ENCODE measurements around the gene PRSS12.

Gene PRSS12

DNA sequence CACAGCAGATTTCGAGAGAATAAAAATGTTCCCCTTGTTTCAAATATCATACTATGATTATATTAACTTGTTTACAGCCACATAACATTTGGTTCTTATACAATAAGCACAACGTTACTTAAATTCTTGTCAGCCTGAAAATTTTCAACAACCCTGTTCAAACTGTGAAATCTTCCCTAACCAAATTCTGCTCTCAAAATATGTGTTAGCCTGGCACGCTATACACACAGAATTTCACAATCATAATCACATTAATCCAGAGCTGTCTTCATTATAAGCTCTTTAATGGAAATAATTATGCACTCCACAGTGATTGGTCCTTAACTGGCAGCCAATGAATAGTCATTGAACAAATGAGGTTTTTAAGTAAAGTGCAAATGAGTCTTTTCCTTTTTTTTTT lies 7.3 kb upstream of the PRSS12 start:
- TF ChIP-seq, protein P1, sequence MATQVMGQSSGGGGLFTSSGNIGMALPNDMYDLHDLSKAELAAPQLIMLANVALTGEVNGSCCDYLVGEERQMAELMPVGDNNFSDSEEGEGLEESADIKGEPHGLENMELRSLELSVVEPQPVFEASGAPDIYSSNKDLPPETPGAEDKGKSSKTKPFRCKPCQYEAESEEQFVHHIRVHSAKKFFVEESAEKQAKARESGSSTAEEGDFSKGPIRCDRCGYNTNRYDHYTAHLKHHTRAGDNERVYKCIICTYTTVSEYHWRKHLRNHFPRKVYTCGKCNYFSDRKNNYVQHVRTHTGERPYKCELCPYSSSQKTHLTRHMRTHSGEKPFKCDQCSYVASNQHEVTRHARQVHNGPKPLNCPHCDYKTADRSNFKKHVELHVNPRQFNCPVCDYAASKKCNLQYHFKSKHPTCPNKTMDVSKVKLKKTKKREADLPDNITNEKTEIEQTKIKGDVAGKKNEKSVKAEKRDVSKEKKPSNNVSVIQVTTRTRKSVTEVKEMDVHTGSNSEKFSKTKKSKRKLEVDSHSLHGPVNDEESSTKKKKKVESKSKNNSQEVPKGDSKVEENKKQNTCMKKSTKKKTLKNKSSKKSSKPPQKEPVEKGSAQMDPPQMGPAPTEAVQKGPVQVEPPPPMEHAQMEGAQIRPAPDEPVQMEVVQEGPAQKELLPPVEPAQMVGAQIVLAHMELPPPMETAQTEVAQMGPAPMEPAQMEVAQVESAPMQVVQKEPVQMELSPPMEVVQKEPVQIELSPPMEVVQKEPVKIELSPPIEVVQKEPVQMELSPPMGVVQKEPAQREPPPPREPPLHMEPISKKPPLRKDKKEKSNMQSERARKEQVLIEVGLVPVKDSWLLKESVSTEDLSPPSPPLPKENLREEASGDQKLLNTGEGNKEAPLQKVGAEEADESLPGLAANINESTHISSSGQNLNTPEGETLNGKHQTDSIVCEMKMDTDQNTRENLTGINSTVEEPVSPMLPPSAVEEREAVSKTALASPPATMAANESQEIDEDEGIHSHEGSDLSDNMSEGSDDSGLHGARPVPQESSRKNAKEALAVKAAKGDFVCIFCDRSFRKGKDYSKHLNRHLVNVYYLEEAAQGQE (IDR thresholded peaks at IDR 0.05; ENCODE audit: insufficient replicate concordance, low read depth) = no peak
- TF ChIP-seq GABPA (IDR thresholded peaks at IDR 0.05; ENCODE audit: low read depth) (no peak), SPI1 (IDR thresholded peaks at IDR 0.05; ENCODE audit: borderline replicate concordance, low read depth) (no peak), POLR2AphosphoS5 (IDR thresholded peaks at IDR 0.05; ENCODE audit: low read depth) (no peak)
- TF ChIP-seq, protein P2, sequence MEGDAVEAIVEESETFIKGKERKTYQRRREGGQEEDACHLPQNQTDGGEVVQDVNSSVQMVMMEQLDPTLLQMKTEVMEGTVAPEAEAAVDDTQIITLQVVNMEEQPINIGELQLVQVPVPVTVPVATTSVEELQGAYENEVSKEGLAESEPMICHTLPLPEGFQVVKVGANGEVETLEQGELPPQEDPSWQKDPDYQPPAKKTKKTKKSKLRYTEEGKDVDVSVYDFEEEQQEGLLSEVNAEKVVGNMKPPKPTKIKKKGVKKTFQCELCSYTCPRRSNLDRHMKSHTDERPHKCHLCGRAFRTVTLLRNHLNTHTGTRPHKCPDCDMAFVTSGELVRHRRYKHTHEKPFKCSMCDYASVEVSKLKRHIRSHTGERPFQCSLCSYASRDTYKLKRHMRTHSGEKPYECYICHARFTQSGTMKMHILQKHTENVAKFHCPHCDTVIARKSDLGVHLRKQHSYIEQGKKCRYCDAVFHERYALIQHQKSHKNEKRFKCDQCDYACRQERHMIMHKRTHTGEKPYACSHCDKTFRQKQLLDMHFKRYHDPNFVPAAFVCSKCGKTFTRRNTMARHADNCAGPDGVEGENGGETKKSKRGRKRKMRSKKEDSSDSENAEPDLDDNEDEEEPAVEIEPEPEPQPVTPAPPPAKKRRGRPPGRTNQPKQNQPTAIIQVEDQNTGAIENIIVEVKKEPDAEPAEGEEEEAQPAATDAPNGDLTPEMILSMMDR (IDR thresholded peaks at IDR 0.05; ENCODE audit: insufficient read depth, low read length) = no peak
- Histone ChIP-seq H3K4me3 (replicated peaks; ENCODE audit: insufficient read depth, low read length) (no peak overlapping the region), H3K27me3 (ENCODE audit: insufficient read depth, poor library complexity, severe bottlenecking) (no peaks in the 10 kb centered on the region), H3K27ac (replicated peaks) (no peak overlapping the region)
- DNase-seq (ENCODE audit: low read depth in 1 of 2, low spot score in 1 of 2) = no peak

DNA sequence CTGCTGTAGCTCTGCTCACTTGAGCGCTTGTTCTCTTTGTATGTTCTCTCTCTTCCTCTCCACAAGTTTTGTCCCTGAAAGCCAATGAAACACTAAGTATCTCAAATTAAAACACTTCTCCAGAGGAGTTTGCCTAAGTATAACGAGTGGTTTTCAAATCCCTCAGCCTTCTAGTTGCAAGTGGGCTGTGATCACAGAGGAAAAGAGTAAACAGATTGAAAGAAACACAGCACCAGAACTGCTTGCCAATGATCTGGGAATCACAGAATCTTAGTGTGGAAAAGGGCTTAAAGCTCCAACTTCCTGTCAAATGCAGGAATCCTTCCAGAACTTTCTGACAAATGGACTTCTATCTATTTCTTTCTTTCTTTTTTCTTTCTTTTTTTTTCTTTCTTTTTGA lies 4.8 kb upstream of the PRSS12 start:
- TF ChIP-seq, protein P1 (IDR thresholded peaks at IDR 0.05; ENCODE audit: insufficient replicate concordance, low read depth) = no peak
- TF ChIP-seq POLR2AphosphoS5 (IDR thresholded peaks at IDR 0.05; ENCODE audit: low read depth) = no peak
- TF ChIP-seq GABPA (IDR thresholded peaks at IDR 0.05; ENCODE audit: low read depth) = no peak
- Histone ChIP-seq H3K27ac (replicated peaks) (no peak overlapping the region), H3K4me3 (replicated peaks; ENCODE audit: insufficient read depth, low read length) (no peak overlapping the region), H3K27me3 (ENCODE audit: insufficient read depth, poor library complexity, severe bottlenecking) (no peaks in the 10 kb centered on the region)
- no peak for DNase-seq (ENCODE audit: low read depth in 1 of 2, low spot score in 1 of 2)

DNA sequence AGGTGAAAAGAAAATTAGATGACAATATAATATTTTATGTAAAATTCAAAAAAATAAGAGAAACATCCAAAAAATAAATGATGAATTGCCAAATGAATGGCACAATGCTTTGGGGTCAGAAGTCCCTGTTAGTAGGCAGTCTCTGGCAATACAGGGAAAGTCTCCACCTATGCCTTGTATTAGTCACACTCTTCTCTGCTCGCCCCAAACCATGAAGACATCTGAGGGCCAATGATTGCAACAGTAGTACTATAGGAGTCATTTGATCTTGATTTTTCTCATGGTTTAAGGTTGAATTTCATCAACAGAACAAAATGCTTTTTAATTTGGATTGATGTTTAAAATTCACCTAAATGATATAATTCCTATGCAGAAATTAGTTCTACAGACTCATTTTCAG lies 3.9 kb upstream of the PRSS12 start:
- no peak overlapping the region for H3K4me3 ChIP-seq (replicated peaks; ENCODE audit: insufficient read depth, low read length)
- H3K27me3 ChIP-seq (ENCODE audit: insufficient read depth, poor library complexity, severe bottlenecking) = no peaks in the 10 kb centered on the region
- no peak for DNase-seq (ENCODE audit: low read depth in 1 of 2, low spot score in 1 of 2)
- no peak for TF ChIP-seq POLR2AphosphoS5 (IDR thresholded peaks at IDR 0.05; ENCODE audit: low read depth)
- TF ChIP-seq, protein P2 (IDR thresholded peaks at IDR 0.05; ENCODE audit: insufficient read depth, low read length) = no peak
- TF ChIP-seq GABPA (IDR thresholded peaks at IDR 0.05; ENCODE audit: low read depth) = no peak
- TF ChIP-seq SPI1 (IDR thresholded peaks at IDR 0.05; ENCODE audit: borderline replicate concordance, low read depth) = no peak
- TF ChIP-seq, protein P1 (IDR thresholded peaks at IDR 0.05; ENCODE audit: insufficient replicate concordance, low read depth) = no peak
- no peak overlapping the region for H3K27ac ChIP-seq (replicated peaks)

DNA sequence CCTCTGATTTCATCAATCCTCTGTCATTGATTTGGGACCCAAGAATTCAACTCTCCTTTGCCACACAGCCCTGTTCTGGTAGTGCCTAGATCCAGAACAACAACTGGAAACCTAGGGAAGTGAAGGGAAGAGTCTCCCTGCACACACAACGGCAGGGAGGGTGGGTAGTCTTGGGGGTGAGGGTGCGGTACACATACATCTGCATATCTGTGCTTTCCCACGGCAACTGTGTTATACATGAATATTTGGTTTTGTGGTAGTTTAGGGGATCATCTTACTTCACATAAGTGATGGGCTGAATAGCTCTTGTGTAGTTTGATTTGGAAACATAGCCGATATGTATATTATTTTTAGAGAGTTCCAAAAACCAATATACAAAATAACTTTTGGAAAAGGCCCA lies 3.3 kb upstream of the PRSS12 start:
- no peak for DNase-seq (ENCODE audit: low read depth in 1 of 2, low spot score in 1 of 2)
- Histone ChIP-seq H3K27me3 (ENCODE audit: insufficient read depth, poor library complexity, severe bottlenecking) (no peaks in the 10 kb centered on the region), H3K4me3 (replicated peaks; ENCODE audit: insufficient read depth, low read length) (no peak overlapping the region), H3K27ac (replicated peaks) (no peak overlapping the region)
- TF ChIP-seq, protein P2 (IDR thresholded peaks at IDR 0.05; ENCODE audit: insufficient read depth, low read length) = no peak
